T47D (cell line): ENCODE results near the gene ANKHD1.
A peak's percentile ranks its signal among the peaks of the same experiment; 100 is the strongest.

Experiments
- DNase-seq, 2 experiments: peaks; one replicate each; pipeline versions ENCODE4 v3.0.0 to v3.0.0-alpha.2; 2011 to 2012; ENCODE audit warnings: low read depth in 1 of 2, low spot score in 1 of 2
- JUND ChIP-seq: IDR thresholded peaks from 2 replicates; pipeline ENCODE4 v1.6.1; 2012; ENCODE audit warnings: low read depth
- in situ Hi-C: cut with HindIII; loops from 2 replicates; pipeline ENCODE4 v1.10.0; 2016; ENCODE audit warnings: low sequenced_read_pairs, low pct_unique_long_range_greater_than_20kb

The ANKHD1 gene

GRCh38 chr5:140544986-140545385 is 143.4 kb downstream of the ANKHD1 start:
- no peak for DNase-seq
- in situ Hi-C loops, result no loop called here
- no peak for TF ChIP-seq JUND

GRCh38 chr5:140545606-140546005 is 144.0 kb downstream of the ANKHD1 start:
- DNase-seq, result no peak
- TF ChIP-seq JUND, result no peak
- in situ Hi-C loops, result no loop called here

- DNase-seq, result no peak
- in situ Hi-C loops, result no loop called here
- TF ChIP-seq JUND, result no peak
Observed at GRCh38 chr5:140546851-140547507, 145.3 kb downstream of the ANKHD1 start.

- no peak for TF ChIP-seq JUND
- in situ Hi-C loops, result no loop called here
- peak in 1 of 2 experiments; percentile 52 for DNase-seq
Observed at GRCh38 chr5:140547508-140548299, 146.1 kb downstream of the ANKHD1 start, which contains the start of gene EIF4EBP3. EIF4EBP3 (plus strand) TSS chr5:140547662; CDS start chr5:140547738, 76 bp downstream.

- no peak for TF ChIP-seq JUND
- DNase-seq, result no peak
- in situ Hi-C loops, result no loop called here
Observed at GRCh38 chr5:140548300-140548688, 146.7 kb downstream of the ANKHD1 start.

- DNase-seq, result no peak
- TF ChIP-seq JUND, result no peak
- in situ Hi-C loops, result no loop called here
Observed at GRCh38 chr5:140548791-140549190, 147.2 kb downstream of the ANKHD1 start.

- TF ChIP-seq JUND, result no peak
- peak in 1 of 2 experiments; percentile 57 for DNase-seq
- in situ Hi-C loops, result no loop called here
Observed at GRCh38 chr5:140549237-140550144, 147.9 kb downstream of the ANKHD1 start.

GRCh38 chr5:140550147-140551079 is 148.8 kb downstream of the ANKHD1 start:
- DNase-seq, result no peak
- in situ Hi-C loops, result no loop called here

GRCh38 chr5:140551872-140552271 is 150.2 kb downstream of the ANKHD1 start:
- no peak for TF ChIP-seq JUND
- no peak for DNase-seq
- in situ Hi-C loops, result no loop called here

More at GRCh38 chr5:140550147-140551079, 148.8 kb downstream of the ANKHD1 start:
- TF ChIP-seq JUND, result no peak

- in situ Hi-C loops, result no loop called here
- no peak for TF ChIP-seq JUND
- DNase-seq, result no peak
Observed at GRCh38 chr5:140553657-140554056, 152.0 kb downstream of the ANKHD1 start.

- in situ Hi-C loops, result no loop called here
- no peak for TF ChIP-seq JUND
- DNase-seq, result no peak
Observed at GRCh38 chr5:140554454-140554853, 152.8 kb downstream of the ANKHD1 start.

- no peak for DNase-seq
- no peak for TF ChIP-seq JUND
- in situ Hi-C loops, result no loop called here
Observed at GRCh38 chr5:140555747-140556312, 154.2 kb downstream of the ANKHD1 start.
